ENCODE results near the gene UBE2O. TPM values are rescaled to one million over a fixed set of nuclear protein-coding genes. Genes with fewer than 3 reads are reported as not detected.
A peak's percentile ranks its signal among the peaks of the same experiment; 100 is the strongest.

The UBE2O gene
- total RNA-seq, 1 experiment from 2014 or later, result 52.6 TPM

- no peak overlapping the region for H2BK15ac ChIP-seq (ENCODE audit: low read depth, low read length)
- Mint-ChIP-seq H3K27me3 (ENCODE audit: low read depth) (no peaks in the 10 kb centered on the region; the same call in none of the 2 replicates), H3K4me3 (no peak overlapping the region), H3K4me1 (peaks cover 21 to 36% of the 10 kb centered on the region in 2 experiments), H3K36me3 (ENCODE audit: insufficient read depth in 1 of 3, low read depth in 3 of 3) (no peaks in the 10 kb centered on the region), H3K27ac (no peak overlapping the region), H3K9me3 (no peaks in the 10 kb centered on the region; a peak in 1 of 5 replicates)
- H2BK20ac ChIP-seq (ENCODE audit: low read depth, low read length, poor library complexity, severe bottlenecking), result no peak overlapping the region
- no peak overlapping the region for H2BK120ac ChIP-seq (ENCODE audit: low read depth, low read length, poor library complexity, severe bottlenecking)
- no peak overlapping the region for H3K27ac ChIP-seq (ENCODE audit: insufficient read length, low read depth, low read length)
- H3K27me3 ChIP-seq (ENCODE audit: insufficient read depth, low read length), result no peaks in the 10 kb centered on the region
- no peak overlapping the region for H3K4me2 ChIP-seq (ENCODE audit: insufficient read depth, insufficient read length, low read length)
- H4K20me1 ChIP-seq (ENCODE audit: control insufficient read depth, insufficient read depth, insufficient read length), result no peaks in the 10 kb centered on the region
- TF ChIP-seq, protein P1, sequence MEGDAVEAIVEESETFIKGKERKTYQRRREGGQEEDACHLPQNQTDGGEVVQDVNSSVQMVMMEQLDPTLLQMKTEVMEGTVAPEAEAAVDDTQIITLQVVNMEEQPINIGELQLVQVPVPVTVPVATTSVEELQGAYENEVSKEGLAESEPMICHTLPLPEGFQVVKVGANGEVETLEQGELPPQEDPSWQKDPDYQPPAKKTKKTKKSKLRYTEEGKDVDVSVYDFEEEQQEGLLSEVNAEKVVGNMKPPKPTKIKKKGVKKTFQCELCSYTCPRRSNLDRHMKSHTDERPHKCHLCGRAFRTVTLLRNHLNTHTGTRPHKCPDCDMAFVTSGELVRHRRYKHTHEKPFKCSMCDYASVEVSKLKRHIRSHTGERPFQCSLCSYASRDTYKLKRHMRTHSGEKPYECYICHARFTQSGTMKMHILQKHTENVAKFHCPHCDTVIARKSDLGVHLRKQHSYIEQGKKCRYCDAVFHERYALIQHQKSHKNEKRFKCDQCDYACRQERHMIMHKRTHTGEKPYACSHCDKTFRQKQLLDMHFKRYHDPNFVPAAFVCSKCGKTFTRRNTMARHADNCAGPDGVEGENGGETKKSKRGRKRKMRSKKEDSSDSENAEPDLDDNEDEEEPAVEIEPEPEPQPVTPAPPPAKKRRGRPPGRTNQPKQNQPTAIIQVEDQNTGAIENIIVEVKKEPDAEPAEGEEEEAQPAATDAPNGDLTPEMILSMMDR (conservative IDR thresholded peaks at IDR 0.05), result peak; percentile 66
- no peak overlapping the region for H2AFZ ChIP-seq (ENCODE audit: low read length)
- WGBS (ENCODE audit: extremely low coverage, insufficient read length, low lambda C conversion rate), result no CpG with 5 or more reads among the region's 11 CpGs
- no peaks in the 10 kb centered on the region for H3K79me1 ChIP-seq (ENCODE audit: insufficient read depth, low read depth, low read length, poor library complexity, severe bottlenecking)
- no peak overlapping the region for H4K91ac ChIP-seq (ENCODE audit: insufficient read length, low read depth, low read length)
- no peak overlapping the region for H3K9ac ChIP-seq (ENCODE audit: extremely low read depth, insufficient read length, low read length)
- H4K8ac ChIP-seq (replicated peaks; ENCODE audit: insufficient read length, low read depth, low read length), result no peak overlapping the region
- no peak overlapping the region; the same call in 1 of the 2 replicates for H3K14ac ChIP-seq (ENCODE audit: insufficient read depth, low read length)
- H3K79me2 ChIP-seq (ENCODE audit: insufficient read depth, low read length), result no peaks in the 10 kb centered on the region
- no peak overlapping the region for H3K23ac ChIP-seq (ENCODE audit: insufficient read length, low read depth, low read length)
- H3T11ph ChIP-seq (ENCODE audit: low read length), result no peak overlapping the region
- no peak overlapping the region for H2AK5ac ChIP-seq (ENCODE audit: insufficient read length, low read length)
- no peak overlapping the region for H3K56ac ChIP-seq (ENCODE audit: insufficient read length, low read depth, low read length)
- no peaks in the 10 kb centered on the region for H3K9me3 ChIP-seq (ENCODE audit: control insufficient read depth, low read depth, low read length)
- H2BK5ac ChIP-seq (ENCODE audit: insufficient read length, low read length), result no peak overlapping the region
- H3K4me1 ChIP-seq (ENCODE audit: insufficient read depth, low read length), result peaks cover 5% of the 10 kb centered on the region; the same call in 1 of the 2 replicates
- no peak overlapping the region for H3K4ac ChIP-seq (ENCODE audit: low read depth, low read length)
- no peak overlapping the region for H2BK12ac ChIP-seq (ENCODE audit: insufficient read length, low read depth, low read length)
- DNase-seq, result no peak
- H3K23me2 ChIP-seq (ENCODE audit: insufficient read length, low read depth, low read length, poor library complexity, severe bottlenecking), result no peaks in the 10 kb centered on the region
- H4K5ac ChIP-seq (ENCODE audit: insufficient read length, low read depth, low read length), result no peak overlapping the region
- H3K18ac ChIP-seq (ENCODE audit: insufficient read length, low read depth, low read length), result no peak overlapping the region
These were observed 82.5 kb downstream of the UBE2O start for GRCh38 chr17:76370261-76370993.
